Lower leg skin (tissue), 3 donors: ENCODE results near the gene PLA2G12A.
"Not testable (repeated sequence)": the region's sequence is repeated elsewhere in the genome, so short reads cannot be mapped to it uniquely, and the experiment has no call there.

ENCODE experiments used
- POLR2A ChIP-seq, 2 donors: fragments of 450-650 bp; IDR thresholded peaks; one replicate each; pipeline ENCODE4 v1.6.1; 2016 to 2017; ENCODE audit warnings: antibody characterized with exemption in 2 of 2, mild to moderate bottlenecking in 1 of 2, moderate library complexity in 1 of 2
- TF ChIP-seq, protein P1 (sequence below), 3 donors: fragments of 450-650 bp; IDR thresholded peaks; one replicate each; pipeline ENCODE4 v1.5.1; 2016; ENCODE audit warnings: antibody characterized with exemption in 3 of 3, mild to moderate bottlenecking in 3 of 3, moderate library complexity in 2 of 3

DNA sequence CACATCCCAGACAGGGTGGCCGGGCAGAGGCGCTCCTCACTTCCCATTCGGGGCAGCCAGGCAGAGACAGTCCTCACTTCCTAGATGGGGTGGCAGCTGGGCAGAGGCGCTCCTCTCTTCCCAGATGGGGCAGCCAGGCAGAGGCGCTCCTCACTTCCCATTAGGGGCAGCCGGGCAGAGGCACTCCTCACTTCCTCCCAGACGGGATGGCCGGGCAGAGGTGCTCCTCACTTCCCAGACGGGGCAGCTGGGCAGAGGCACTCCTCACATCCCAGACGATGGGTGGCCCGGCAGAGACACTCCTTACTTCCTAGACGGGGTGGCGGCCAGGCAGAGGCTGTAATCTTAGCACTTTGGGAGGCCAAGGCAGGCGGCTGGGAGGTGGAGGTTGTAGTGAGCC, 50.9 kb downstream of the PLA2G12A start:
- TF ChIP-seq, protein P1, sequence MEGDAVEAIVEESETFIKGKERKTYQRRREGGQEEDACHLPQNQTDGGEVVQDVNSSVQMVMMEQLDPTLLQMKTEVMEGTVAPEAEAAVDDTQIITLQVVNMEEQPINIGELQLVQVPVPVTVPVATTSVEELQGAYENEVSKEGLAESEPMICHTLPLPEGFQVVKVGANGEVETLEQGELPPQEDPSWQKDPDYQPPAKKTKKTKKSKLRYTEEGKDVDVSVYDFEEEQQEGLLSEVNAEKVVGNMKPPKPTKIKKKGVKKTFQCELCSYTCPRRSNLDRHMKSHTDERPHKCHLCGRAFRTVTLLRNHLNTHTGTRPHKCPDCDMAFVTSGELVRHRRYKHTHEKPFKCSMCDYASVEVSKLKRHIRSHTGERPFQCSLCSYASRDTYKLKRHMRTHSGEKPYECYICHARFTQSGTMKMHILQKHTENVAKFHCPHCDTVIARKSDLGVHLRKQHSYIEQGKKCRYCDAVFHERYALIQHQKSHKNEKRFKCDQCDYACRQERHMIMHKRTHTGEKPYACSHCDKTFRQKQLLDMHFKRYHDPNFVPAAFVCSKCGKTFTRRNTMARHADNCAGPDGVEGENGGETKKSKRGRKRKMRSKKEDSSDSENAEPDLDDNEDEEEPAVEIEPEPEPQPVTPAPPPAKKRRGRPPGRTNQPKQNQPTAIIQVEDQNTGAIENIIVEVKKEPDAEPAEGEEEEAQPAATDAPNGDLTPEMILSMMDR (IDR thresholded peaks at IDR 0.05) = not testable (repeated sequence)
- TF ChIP-seq POLR2A (IDR thresholded peaks at IDR 0.05) = not testable (repeated sequence)
